Esophagus muscularis mucosa (tissue), 4 donors: Measurements from ENCODE around the gene MDFIC. TPM values are rescaled to one million over a fixed set of nuclear protein-coding genes. Genes with fewer than 3 reads are reported as not detected.

Source experiments
- DNase-seq: peaks from one replicate; pipeline ENCODE4 v3.0.0-alpha.2; 2017; ENCODE audit errors: extremely low spot score
- H3K27ac ChIP-seq, 4 donors: fragments of 200-600 bp; sonication (generic); replicated peaks in 1 of 4; 1 replicate in 3 of 4; 2 replicates in 1 of 4; pipeline ENCODE4 v1.5.1; 2016 to 2019; ENCODE audit warnings: mild to moderate bottlenecking in 1 of 4
- H3K27me3 ChIP-seq, 4 donors: fragments of 200-600 bp; sonication (generic); one replicate each; pipeline versions ENCODE4 v1.5.1 to v1.6.0; 2016 to 2019
- H3K36me3 ChIP-seq, 4 donors: fragments of 200-600 bp; sonication (generic); one replicate each; pipeline ENCODE4 v1.5.1; 2016 to 2019
- H3K4me1 ChIP-seq, 4 donors: fragments of 200-600 bp; sonication (generic); one replicate each; pipeline ENCODE4 v1.5.1; 2016 to 2019
- H3K4me3 ChIP-seq, 4 donors: fragments of 200-600 bp; sonication (generic); 1 replicate in 2 of 4; 2 replicates in 2 of 4; pipeline ENCODE4 v1.5.1; 2016 to 2019; ENCODE audit warnings: mild to moderate bottlenecking in 4 of 4, moderate library complexity in 1 of 4
- H3K9me3 ChIP-seq, 4 donors: fragments of 200-600 bp; sonication (generic); 1 replicate in 3 of 4; 2 replicates in 1 of 4; pipeline ENCODE4 v1.5.1; 2016 to 2019
- CTCF ChIP-seq, 3 experiments: fragments of 200-600 bp in 2 of 3; fragments of 450-650 bp in 1 of 3; sonication (generic) in 2 of 3; IDR thresholded peaks; one replicate each; pipeline ENCODE4 v1.5.1; 2017 to 2019; ENCODE audit warnings: antibody characterized with exemption in 3 of 3, mild to moderate bottlenecking in 2 of 3, moderate library complexity in 1 of 3
- EP300 ChIP-seq: sonication (generic); formaldehyde crosslinking; IDR thresholded peaks from one replicate; pipeline ENCODE4 v1.6.1; 2017; ENCODE audit warnings: antibody characterized with exemption
- POLR2A ChIP-seq: fragments of 450-650 bp; IDR thresholded peaks from one replicate; pipeline ENCODE4 v1.6.1; 2017; ENCODE audit warnings: antibody characterized with exemption, moderate library complexity, mild to moderate bottlenecking, low read depth
- POLR2AphosphoS5 ChIP-seq, 2 donors: sonication (generic); formaldehyde crosslinking; IDR thresholded peaks; one replicate each; pipeline ENCODE4 v1.6.1; 2017; ENCODE audit warnings: antibody characterized with exemption in 2 of 2
- WGBS: methylation state at CpG from one replicate; pipeline ENCODE4 v1.1.5; 2018; 5-methylcytosine and 5-hydroxymethylcytosine counted together
- intact Hi-C: fragments of 100-400 bp; cut with DNase I; formaldehyde crosslinking; loops from one replicate; pipeline ENCODE4 v1.15.1; 2023
- total RNA-seq, 4 donors: library from RNA; depleted of rRNA; stranded (reverse); fragments of >200 nt; gene quantifications; one replicate each; pipeline versions ENCODE4 v1.1.0 to v1.2.1, GENCODE V29; 2016

The MDFIC gene
- total RNA-seq, 4 donors from 2014 or later: 34.5 to 71.3 (median 36.5) TPM

GRCh38 chr7:114941692-114942091 is 19.8 kb downstream of the MDFIC start:
- 95% methylated on average over 5 of the region's 5 CpGs for WGBS
- no peak overlapping the region for H3K4me3 ChIP-seq
- TF ChIP-seq CTCF (IDR thresholded peaks at IDR 0.05) (no peak), POLR2AphosphoS5 (IDR thresholded peaks at IDR 0.05) (no peak), POLR2A (no peak), EP300 (no peak)
- intact Hi-C loops: loop anchor here (10.0 kb wide), 1 partner anchor 857 kb away; no protein-coding TSS in a partner anchor
- DNase-seq: no peak
- H3K9me3 ChIP-seq: no peaks in the 10 kb centered on the region
- H3K4me1 ChIP-seq: peaks cover 5 to 61% (median 36%) of the 10 kb centered on the region in 4 donors
- peaks cover 0 to 2% (median 0%) of the 10 kb centered on the region in 4 donors for H3K36me3 ChIP-seq
- no peaks in the 10 kb centered on the region for H3K27me3 ChIP-seq
- no peak overlapping the region for H3K27ac ChIP-seq

GRCh38 chr7:114942446-114943175 is 20.7 kb downstream of the MDFIC start:
- Histone ChIP-seq H3K9me3 (no peaks in the 10 kb centered on the region), H3K4me3 (no peak overlapping the region), H3K27ac (no peak overlapping the region), H3K36me3 (peaks cover 0 to 5% (median 0%) of the 10 kb centered on the region in 4 donors), H3K4me1 (peaks cover 5 to 55% (median 42%) of the 10 kb centered on the region in 4 donors), H3K27me3 (no peaks in the 10 kb centered on the region)
- no peak for DNase-seq
- intact Hi-C loops: loop anchor here (10.0 kb wide), 1 partner anchor 858 kb away; no protein-coding TSS in a partner anchor
- TF ChIP-seq POLR2AphosphoS5 (IDR thresholded peaks at IDR 0.05) (no peak), POLR2A (no peak), CTCF (IDR thresholded peaks at IDR 0.05) (no peak), EP300 (no peak)
- WGBS: 81% methylated on average over 9 of the region's 9 CpGs

DNA sequence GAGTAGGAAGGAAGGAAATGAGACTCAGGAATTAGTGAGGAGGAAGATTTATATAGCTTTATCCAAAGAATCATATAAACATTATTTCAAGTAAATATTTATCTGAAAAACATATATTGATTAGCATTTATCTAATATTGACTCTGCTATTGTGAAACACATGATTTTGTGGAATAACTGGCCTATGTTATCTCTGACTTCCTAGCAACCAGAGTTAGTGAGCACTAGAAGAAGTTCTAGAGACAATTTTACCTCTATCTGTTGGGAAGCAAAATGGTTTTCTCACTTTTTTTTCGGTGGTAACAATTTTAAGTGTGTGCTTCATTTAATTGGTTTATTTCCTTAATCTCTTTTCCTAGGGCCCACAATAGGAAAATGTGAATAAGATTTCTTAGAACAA is 21.6 kb downstream of the MDFIC start:
- peak overlapping the region in 2 of 4 donors; percentile 69 to 80 for H3K27ac ChIP-seq
- 86% methylated on average over 1 of the region's 1 CpG for WGBS
- no peak for DNase-seq
- H3K4me1 ChIP-seq: peaks cover 5 to 51% (median 44%) of the 10 kb centered on the region in 4 donors
- H3K4me3 ChIP-seq: no peak overlapping the region
- TF ChIP-seq EP300 (no peak), POLR2A (no peak), POLR2AphosphoS5 (IDR thresholded peaks at IDR 0.05) (no peak), CTCF (IDR thresholded peaks at IDR 0.05) (no peak)
- intact Hi-C loops: loop anchor here (10.0 kb wide), 1 partner anchor 859 kb away; no protein-coding TSS in a partner anchor
- peaks cover 0 to 5% (median 0%) of the 10 kb centered on the region in 4 donors for H3K36me3 ChIP-seq
- no peaks in the 10 kb centered on the region for H3K9me3 ChIP-seq
- H3K27me3 ChIP-seq: no peaks in the 10 kb centered on the region

DNA sequence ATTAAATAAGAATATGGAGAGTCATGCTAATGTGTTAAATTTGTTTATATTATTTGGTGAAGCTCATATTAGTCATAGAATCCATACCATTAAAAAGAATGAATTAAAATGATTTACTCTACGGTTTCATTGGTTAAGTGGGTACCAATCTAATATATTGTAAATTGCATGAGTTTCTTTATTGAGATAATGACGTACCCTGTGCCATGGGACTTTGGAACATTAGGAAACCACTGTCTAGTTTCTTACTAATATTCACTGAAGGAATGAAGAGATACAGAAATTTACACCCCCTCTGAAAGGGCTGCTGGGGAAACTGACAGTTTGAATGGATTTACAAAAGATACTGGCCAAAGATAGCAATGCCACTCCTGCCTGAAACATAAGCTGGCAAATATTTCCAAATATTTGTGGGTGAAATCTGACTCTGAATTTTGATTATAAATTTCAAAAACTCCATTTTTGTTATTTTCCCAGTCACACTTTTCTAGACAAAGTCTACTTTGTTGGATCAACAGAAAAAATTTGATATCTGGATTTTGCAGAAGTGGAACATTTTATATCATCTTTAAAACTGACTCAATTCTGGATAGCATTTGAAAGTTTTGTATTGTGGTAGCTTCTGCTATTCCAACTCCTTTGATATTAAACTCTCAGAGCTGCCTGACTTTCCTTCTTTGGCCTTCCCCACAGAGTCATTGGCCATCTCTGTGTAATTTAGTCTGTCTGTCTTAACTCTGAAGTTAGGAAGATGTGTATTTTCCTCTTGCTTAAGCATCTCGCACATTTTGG is 22.3 kb downstream of the MDFIC start:
- Histone ChIP-seq H3K27ac (peak overlapping the region; percentile 69 to 83 (median 75)), H3K4me3 (peak overlapping the region; percentile 39 to 50 (median 44))
- 72% methylated on average over 3 of the region's 3 CpGs for WGBS

More for the DNA sequence above, 22.3 kb downstream of the MDFIC start:
- DNase-seq: no peak
- H3K4me1 ChIP-seq: peaks cover 5 to 51% (median 45%) of the 10 kb centered on the region in 4 donors
- H3K27me3 ChIP-seq: no peaks in the 10 kb centered on the region
- H3K9me3 ChIP-seq: no peaks in the 10 kb centered on the region
- no peak for TF ChIP-seq POLR2AphosphoS5 (IDR thresholded peaks at IDR 0.05)
- no peak for TF ChIP-seq POLR2A
- no peak for TF ChIP-seq EP300
- no peak for TF ChIP-seq CTCF (IDR thresholded peaks at IDR 0.05)
- peaks cover 0 to 5% (median 0%) of the 10 kb centered on the region in 4 donors for H3K36me3 ChIP-seq
- intact Hi-C loops: loop anchor here (10.0 kb wide), 1 partner anchor 859 kb away; no protein-coding TSS in a partner anchor
